Activated CD4-positive, alpha-beta T cell treated with anti-CD3 and anti-CD28 coated beads for 36 hours (primary cell): ENCODE data around the gene FHAD1. TPM values are rescaled to one million over a fixed set of nuclear protein-coding genes. Genes with fewer than 3 reads are reported as not detected.

ENCODE experiments used
- ATAC-seq: fragments of 200-7000 bp; cut with Tn5 transposase; one replicate; pipeline ENCODE4 v1.10.0; 2021; ENCODE audit warnings: mild to moderate bottlenecking, moderate library complexity
- CTCF ChIA-PET: fragments of 350-600 bp; sonication (Branson Sonifier 250); formaldehyde crosslinking; loops from one replicate; lab custom pipeline; 2021; ENCODE audit warnings: antibody characterized with exemption; lab: Charles Lee
- POLR2A ChIA-PET: fragments of 350-600 bp; sonication (Branson Sonifier 250); formaldehyde crosslinking; loops from one replicate; lab custom pipeline; 2021; ENCODE audit warnings: antibody characterized with exemption, inconsistent platforms; lab: Charles Lee
- DNase-seq: peaks from one replicate; pipeline ENCODE4 v3.0.0-alpha.2; 2020
- H3K27ac Mint-ChIP-seq: one replicate; pipeline ENCODE4 v1.8.0; 2021; ENCODE audit warnings: mixed read lengths
- H3K27me3 Mint-ChIP-seq: one replicate; pipeline ENCODE4 v1.8.0; 2021; ENCODE audit warnings: mixed read lengths
- H3K36me3 Mint-ChIP-seq: one replicate; pipeline ENCODE4 v1.8.0; 2021; ENCODE audit warnings: low read depth, mixed read lengths
- H3K4me1 Mint-ChIP-seq: one replicate; pipeline ENCODE4 v1.8.0; 2021; ENCODE audit warnings: mixed read lengths
- H3K4me3 Mint-ChIP-seq: one replicate; pipeline ENCODE4 v1.8.0; 2021; ENCODE audit warnings: mild to moderate bottlenecking, moderate library complexity, mixed read lengths
- H3K9me3 Mint-ChIP-seq: one replicate; pipeline ENCODE4 v1.8.0; 2021; ENCODE audit warnings: low read depth, mixed read lengths
- intact Hi-C, 2 experiments: fragments of 100-400 bp; cut with DNase I in 1 of 2; cut with micrococcal nuclease in 1 of 2; formaldehyde crosslinking; loops; one replicate each; pipeline versions ENCODE4 v1.14.2 to v1.15.1; 2022 to 2024; cut with DNase I, micrococcal nuclease
- total RNA-seq, 2 experiments: library from RNA; stranded (reverse); gene quantifications; one replicate each; pipeline ENCODE4 v1.2.3, GENCODE V29; 2021

FHAD1 gene
- total RNA-seq, 2 experiments from 2014 or later = 0.21 to 0.53 TPM

DNA sequence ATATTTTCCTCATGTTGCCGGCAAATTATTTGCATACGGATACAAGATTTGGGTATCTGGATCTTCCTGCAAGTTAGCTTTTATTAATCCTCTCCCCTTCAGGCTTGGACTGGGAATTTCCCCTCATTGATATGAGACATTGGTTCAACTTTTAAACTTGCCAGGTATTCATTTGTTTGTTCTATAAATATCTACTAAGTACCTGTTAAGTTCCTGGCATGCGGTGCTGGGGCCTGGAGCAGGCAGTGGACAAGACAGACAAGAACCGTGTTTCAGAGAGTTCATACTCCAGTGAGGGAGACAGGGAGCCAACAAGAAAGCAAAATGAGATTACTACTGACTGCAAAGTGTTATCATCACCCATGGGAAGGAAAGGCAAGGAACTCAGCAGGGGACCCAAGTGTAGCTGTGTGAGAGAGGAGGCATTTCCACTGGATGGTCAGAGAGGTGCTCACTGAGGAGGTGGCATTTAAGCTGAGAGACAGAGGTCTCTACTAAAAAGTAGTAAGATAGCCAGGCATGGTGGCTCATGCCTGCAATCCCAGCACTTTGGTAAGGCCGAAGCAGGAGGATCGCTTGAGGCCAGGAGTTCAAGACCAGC, 39.1 kb upstream of the FHAD1 start:
- ChIA-PET CTCF (interaction anchor here (0.9 kb wide), 1 partner anchor 79 kb away, joined by 3 read pairs; no protein-coding TSS in a partner anchor), POLR2A (no interaction called here)
- no peaks in the 10 kb centered on the region for H3K4me1 Mint-ChIP-seq
- no peaks in the 10 kb centered on the region for H3K36me3 Mint-ChIP-seq
- H3K9me3 Mint-ChIP-seq = no peaks in the 10 kb centered on the region
- DNase-seq = no peak
- no peak overlapping the region for H3K27ac Mint-ChIP-seq
- H3K27me3 Mint-ChIP-seq = peaks cover 28% of the 10 kb centered on the region
- no peak overlapping the region for H3K4me3 Mint-ChIP-seq
- no peak for ATAC-seq
- intact Hi-C loops = no loop called here

DNA sequence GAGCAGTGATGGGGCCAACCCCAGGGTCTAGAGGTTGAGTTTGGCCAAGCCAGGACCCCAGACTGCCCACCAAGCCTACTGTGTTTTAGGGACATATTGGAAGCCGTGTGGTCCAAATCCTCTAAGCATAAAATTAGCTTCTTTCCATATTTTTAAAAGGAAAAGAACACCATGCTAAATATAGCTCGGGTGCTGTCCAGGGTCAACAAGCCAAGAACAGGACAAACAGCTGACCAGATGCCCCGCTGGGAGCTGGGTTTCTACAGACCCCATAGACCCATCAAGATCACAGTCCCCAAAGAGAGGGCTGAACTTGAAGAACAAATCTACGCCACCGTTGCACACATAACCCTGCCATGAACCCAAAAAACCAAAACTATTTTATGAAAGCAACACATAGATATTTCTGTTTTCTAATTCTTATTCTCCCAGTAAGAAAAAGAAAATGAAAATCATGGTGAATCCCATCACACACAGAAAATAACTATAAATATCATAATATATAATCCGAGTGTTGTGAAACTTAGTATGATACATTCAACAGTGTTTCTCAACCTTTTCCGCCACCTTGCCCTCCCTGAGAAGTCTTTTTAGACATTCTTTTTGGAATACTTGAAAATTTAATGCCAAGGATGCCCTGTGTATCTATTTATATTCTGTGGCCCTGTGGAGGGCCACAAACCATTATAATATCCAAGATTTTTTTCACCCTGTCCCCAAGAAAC, 36.2 kb upstream of the FHAD1 start:
- H3K27ac Mint-ChIP-seq = no peak overlapping the region
- DNase-seq (no peak), ATAC-seq (no peak)
- H3K27me3 Mint-ChIP-seq = peaks cover 23% of the 10 kb centered on the region
- H3K4me1 Mint-ChIP-seq = no peaks in the 10 kb centered on the region
- CTCF ChIA-PET = no interaction called here
- POLR2A ChIA-PET = no interaction called here
- intact Hi-C loops = no loop called here
- no peak overlapping the region for H3K4me3 Mint-ChIP-seq
- no peaks in the 10 kb centered on the region for H3K36me3 Mint-ChIP-seq
- H3K9me3 Mint-ChIP-seq = no peaks in the 10 kb centered on the region

GRCh38 chr1:15211424-15211823, 35.6 kb upstream of the FHAD1 start:
- H3K4me1 Mint-ChIP-seq = no peaks in the 10 kb centered on the region
- H3K27me3 Mint-ChIP-seq = peaks cover 24% of the 10 kb centered on the region
- H3K27ac Mint-ChIP-seq = no peak overlapping the region
- H3K36me3 Mint-ChIP-seq = no peaks in the 10 kb centered on the region
- ChIA-PET POLR2A (no interaction called here), CTCF (interaction anchor here (1.4 kb wide), 1 partner anchor 60 kb away, joined by 3 read pairs; no protein-coding TSS in a partner anchor)
- DNase-seq (no peak), ATAC-seq (no peak)
- no peaks in the 10 kb centered on the region for H3K9me3 Mint-ChIP-seq
- intact Hi-C loops = no loop called here
- no peak overlapping the region for H3K4me3 Mint-ChIP-seq

DNA sequence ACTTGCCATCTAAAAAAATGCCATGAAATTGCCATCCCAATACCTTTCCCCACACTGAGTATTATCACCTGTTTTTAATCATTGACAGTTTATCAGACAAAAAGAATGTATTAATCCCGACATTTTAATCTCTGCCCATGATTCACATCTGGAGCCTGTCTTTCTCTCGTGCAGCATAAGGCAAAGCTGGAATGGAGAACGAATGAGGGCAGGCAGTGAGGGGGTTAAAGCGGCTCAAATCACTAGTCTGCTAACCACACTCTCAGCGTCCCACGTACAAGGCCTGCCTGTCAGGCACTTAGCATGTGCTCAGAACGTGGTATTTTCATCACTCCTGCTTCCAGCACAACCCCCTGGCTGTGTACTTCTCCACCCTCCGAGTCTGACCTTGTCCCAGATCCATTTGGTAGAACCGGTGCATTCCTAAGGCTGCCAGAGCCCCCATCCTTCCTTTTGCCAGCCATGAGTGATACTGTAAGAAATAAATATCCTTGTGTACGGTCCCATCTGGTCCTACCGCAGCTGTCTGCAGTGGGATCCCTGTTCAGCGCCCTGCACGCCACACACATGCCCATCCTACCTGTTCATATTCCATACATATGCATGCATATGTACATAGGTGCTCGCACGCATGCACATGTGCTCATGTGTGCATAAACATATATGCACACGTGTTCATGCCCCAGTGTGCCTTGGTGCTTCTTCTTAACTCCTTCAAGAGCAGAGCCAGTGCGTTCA, 34.6 kb upstream of the FHAD1 start:
- Mint-ChIP-seq H3K27ac (no peak overlapping the region), H3K4me1 (no peaks in the 10 kb centered on the region), H3K9me3 (no peaks in the 10 kb centered on the region), H3K4me3 (no peak overlapping the region), H3K36me3 (no peaks in the 10 kb centered on the region), H3K27me3 (peaks cover 24% of the 10 kb centered on the region)
- DNase-seq = no peak
- ChIA-PET CTCF (interaction anchor here (1.4 kb wide), 1 partner anchor 59 kb away, joined by 3 read pairs; no protein-coding TSS in a partner anchor), POLR2A (no interaction called here)
- no peak for ATAC-seq
- intact Hi-C loops = no loop called here

GRCh38 chr1:15212954-15213291, 34.1 kb upstream of the FHAD1 start:
- intact Hi-C loops = no loop called here
- ChIA-PET CTCF (interaction anchor here (1.4 kb wide), 1 partner anchor 59 kb away, joined by 3 read pairs; no protein-coding TSS in a partner anchor), POLR2A (interaction anchor here (0.6 kb wide), 1 partner anchor 70 kb away, joined by 6 read pairs; no protein-coding TSS in a partner anchor)

DNA sequence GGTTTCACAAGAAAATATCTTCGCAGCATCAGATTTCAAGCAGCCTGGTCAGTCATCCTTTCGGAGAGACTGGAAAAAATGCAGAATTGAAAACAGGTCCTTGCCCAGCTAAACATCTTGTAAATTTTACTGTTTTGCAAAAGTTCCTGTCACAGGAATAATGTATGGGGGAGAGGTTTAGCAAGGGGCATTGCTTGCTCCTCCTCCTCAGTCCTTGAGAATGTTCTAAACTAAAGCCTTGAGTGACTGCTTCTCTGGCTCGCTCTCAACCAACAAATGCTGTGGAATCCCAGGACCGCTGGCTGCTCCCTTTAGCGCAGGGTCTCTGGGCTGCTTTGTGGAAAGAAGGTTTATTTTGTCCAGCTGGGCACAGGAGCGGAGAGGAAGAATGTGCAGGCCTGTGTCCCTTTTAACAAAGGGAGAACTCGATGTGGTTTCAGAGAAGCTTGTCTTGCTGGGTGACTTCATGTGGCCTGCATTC, 33.6 kb upstream of the FHAD1 start:
- ChIA-PET POLR2A (interaction anchor here (0.6 to 1.1 kb wide), 2 partner anchors 18 to 69 kb away, joined by 3 to 6 read pairs; no protein-coding TSS in a partner anchor), CTCF (no interaction called here)
- no peaks in the 10 kb centered on the region for H3K36me3 Mint-ChIP-seq
- H3K4me1 Mint-ChIP-seq = no peaks in the 10 kb centered on the region
- no peak overlapping the region for H3K4me3 Mint-ChIP-seq
- no peaks in the 10 kb centered on the region for H3K9me3 Mint-ChIP-seq
- no peak for ATAC-seq
- intact Hi-C loops = no loop called here
- DNase-seq = no peak
- H3K27ac Mint-ChIP-seq = no peak overlapping the region
- H3K27me3 Mint-ChIP-seq = peaks cover 19% of the 10 kb centered on the region

More at GRCh38 chr1:15212954-15213291, 34.1 kb upstream of the FHAD1 start:
- peaks cover 20% of the 10 kb centered on the region for H3K27me3 Mint-ChIP-seq
- H3K27ac Mint-ChIP-seq = no peak overlapping the region
- no peak for DNase-seq
- no peak for ATAC-seq
- no peaks in the 10 kb centered on the region for H3K36me3 Mint-ChIP-seq
- H3K4me3 Mint-ChIP-seq = no peak overlapping the region
- no peaks in the 10 kb centered on the region for H3K4me1 Mint-ChIP-seq
- no peaks in the 10 kb centered on the region for H3K9me3 Mint-ChIP-seq

GRCh38 chr1:15214527-15214926, 32.5 kb upstream of the FHAD1 start:
- Mint-ChIP-seq H3K9me3 (no peaks in the 10 kb centered on the region), H3K4me3 (no peak overlapping the region), H3K27me3 (peaks cover 23% of the 10 kb centered on the region), H3K27ac (no peak overlapping the region), H3K4me1 (no peaks in the 10 kb centered on the region), H3K36me3 (no peaks in the 10 kb centered on the region)
- DNase-seq (no peak), ATAC-seq (no peak)
- intact Hi-C loops = no loop called here
- ChIA-PET CTCF (no interaction called here), POLR2A (interaction anchor here (1.1 kb wide), 1 partner anchor 17 kb away, joined by 3 read pairs; no protein-coding TSS in a partner anchor)

DNA sequence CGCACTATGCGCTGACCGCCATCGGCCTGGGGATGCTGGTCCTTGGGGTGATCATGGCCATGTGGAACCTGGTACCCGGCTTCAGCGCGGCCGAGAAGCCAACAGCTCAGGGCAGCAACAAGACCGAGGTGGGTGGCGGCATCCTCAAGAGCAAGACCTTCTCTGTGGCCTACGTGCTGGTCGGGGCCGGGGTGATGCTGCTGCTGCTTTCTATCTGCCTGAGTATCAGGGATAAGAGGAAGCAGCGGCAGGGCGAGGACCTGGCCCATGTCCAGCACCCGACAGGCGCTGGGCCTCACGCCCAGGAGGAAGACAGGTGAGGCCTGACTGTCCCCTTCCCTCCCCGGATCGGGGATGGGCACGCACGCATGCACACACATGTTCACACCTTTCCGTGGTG, 31.9 kb upstream of the FHAD1 start:
- no peaks in the 10 kb centered on the region for H3K9me3 Mint-ChIP-seq
- peaks cover 22% of the 10 kb centered on the region for H3K27me3 Mint-ChIP-seq
- ATAC-seq = no peak
- CTCF ChIA-PET = interaction anchor here (0.6 kb wide), 1 partner anchor 85 kb away, joined by 3 read pairs; no protein-coding TSS in a partner anchor
- H3K4me1 Mint-ChIP-seq = no peaks in the 10 kb centered on the region
- no peak for DNase-seq
- H3K36me3 Mint-ChIP-seq = no peaks in the 10 kb centered on the region
- no peak overlapping the region for H3K4me3 Mint-ChIP-seq
- POLR2A ChIA-PET = no interaction called here
- intact Hi-C loops = no loop called here
- H3K27ac Mint-ChIP-seq = no peak overlapping the region

DNA sequence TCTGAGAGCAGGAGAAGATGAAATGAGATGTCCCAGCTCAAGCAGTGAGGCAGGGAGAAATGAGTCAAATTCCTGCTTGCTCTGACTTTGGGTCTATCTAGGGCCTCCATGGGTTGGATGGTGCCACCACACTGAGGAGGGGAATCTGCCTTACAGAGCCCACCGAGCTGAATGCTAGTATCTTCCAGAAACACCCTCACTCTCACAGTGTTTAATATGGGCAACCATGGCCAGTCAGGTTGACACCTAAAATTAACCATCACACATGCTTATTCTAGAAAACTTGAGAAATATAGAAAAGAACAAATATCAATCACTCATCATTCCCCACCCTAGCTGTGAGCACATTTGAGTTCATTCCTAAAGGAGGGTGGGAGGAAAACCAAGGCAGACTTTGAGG, 29.4 kb upstream of the FHAD1 start:
- Mint-ChIP-seq H3K27me3 (peaks cover 21% of the 10 kb centered on the region), H3K27ac (no peak overlapping the region), H3K4me3 (no peak overlapping the region), H3K36me3 (no peaks in the 10 kb centered on the region), H3K4me1 (no peaks in the 10 kb centered on the region), H3K9me3 (no peaks in the 10 kb centered on the region)
- DNase-seq = no peak
- CTCF ChIA-PET = no interaction called here
- intact Hi-C loops = no loop called here
- POLR2A ChIA-PET = no interaction called here
- ATAC-seq = no peak

- CTCF ChIA-PET = interaction anchor here (0.9 kb wide), 1 partner anchor 30 kb away, joined by 3 read pairs; no protein-coding TSS in a partner anchor
- POLR2A ChIA-PET = no interaction called here
- intact Hi-C loops = no loop called here
- no peak for DNase-seq
- Mint-ChIP-seq H3K36me3 (no peaks in the 10 kb centered on the region), H3K4me1 (no peaks in the 10 kb centered on the region), H3K27me3 (peaks cover 17% of the 10 kb centered on the region), H3K4me3 (no peak overlapping the region), H3K9me3 (no peaks in the 10 kb centered on the region), H3K27ac (no peak overlapping the region)
- ATAC-seq = no peak
Observed at GRCh38 chr1:15218287-15219279, 28.4 kb upstream of the FHAD1 start.
